Inflammatory macrophage (primary cell): ENCODE results near the gene MYO1D.
"Not testable (repeated sequence)": the region's sequence is repeated elsewhere in the genome, so short reads cannot be mapped to it uniquely, and the experiment has no call there.

ENCODE experiments used
- DNase-seq, 2 donors: peaks; one replicate each; pipeline ENCODE4 v3.0.0-alpha.2; 2020 to 2022

MYO1D gene

GRCh38 chr17:32660496-32660985 lies 216.4 kb downstream of the MYO1D start:
- no peak for DNase-seq

GRCh38 chr17:32659419-32659842 lies 217.5 kb downstream of the MYO1D start:
- DNase-seq = peak; percentile 61 to 62

DNA sequence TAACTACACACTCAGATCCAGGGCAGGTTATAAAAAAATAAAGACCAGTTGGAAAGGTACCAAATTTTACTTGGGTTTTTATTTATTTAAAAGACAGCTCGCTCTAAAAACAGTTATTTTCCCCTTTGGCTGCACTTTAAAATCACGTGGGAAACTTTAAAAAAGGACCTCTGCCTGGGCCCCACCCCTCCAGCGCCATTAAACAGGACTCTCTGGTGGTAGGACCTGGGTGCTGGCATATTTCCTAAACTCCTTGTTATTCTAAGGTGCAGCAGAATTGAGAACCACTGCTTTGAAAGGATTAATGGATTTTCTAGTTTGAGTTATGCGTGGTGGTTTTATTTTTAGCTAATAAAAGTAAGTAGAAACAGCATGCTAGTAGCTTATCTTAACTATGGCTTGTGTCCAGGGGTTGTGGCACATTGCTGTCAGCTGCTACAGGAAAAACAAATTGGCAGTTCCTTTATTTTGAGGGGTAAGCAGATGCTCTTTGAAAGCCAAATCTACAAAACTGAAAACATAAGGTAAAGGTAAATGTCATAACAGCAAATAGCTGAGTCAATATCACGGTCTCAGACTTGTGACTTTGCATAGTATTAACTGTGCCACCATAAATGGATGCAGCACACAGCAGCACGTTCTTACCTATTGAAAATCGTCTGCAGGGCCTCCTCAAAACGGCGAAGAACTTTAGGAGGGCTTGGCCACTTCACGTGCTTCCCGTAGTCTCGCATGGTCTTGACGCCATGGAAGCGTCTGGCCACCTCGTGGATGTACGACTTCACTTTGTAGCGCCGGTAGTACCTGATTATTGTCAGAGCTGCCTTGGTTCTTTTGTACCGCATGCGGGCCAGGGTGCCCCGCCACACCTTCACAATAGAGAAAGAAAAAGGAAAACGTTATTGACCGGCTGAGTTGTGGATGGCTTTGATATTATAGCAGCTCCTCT lies 218.2 kb downstream of the MYO1D start:
- no peak for DNase-seq

- DNase-seq = no peak
Observed at GRCh38 chr17:32656886-32657285, 220.0 kb downstream of the MYO1D start.

- peak; percentile 20 to 29 for DNase-seq
Observed at GRCh38 chr17:32654324-32654723, 222.6 kb downstream of the MYO1D start.

GRCh38 chr17:32651084-32651483 lies 225.8 kb downstream of the MYO1D start:
- DNase-seq = no peak

GRCh38 chr17:32648450-32648849 lies 228.5 kb downstream of the MYO1D start:
- DNase-seq = no peak

DNA sequence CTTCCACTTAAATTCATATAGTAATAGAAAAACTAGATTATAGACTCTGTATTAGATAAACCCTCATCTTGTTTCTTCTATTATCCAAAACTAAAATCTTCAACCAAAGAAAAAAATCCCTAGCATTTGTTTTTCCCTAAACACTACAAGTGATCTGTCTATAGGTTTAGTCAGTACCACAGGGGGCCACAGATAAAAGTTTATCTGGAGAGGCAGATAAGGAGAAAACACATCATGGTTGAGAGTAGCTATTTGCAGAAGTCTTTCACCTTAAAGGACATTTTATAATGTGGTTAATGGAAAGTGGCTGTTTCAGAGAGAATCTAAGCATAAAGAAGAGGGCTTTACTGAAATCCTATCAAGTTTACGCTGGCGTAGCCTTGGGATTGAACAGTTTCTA lies 230.0 kb downstream of the MYO1D start:
- no peak for DNase-seq

- DNase-seq = not testable (repeated sequence)
Observed at GRCh38 chr17:32641514-32641913, 235.4 kb downstream of the MYO1D start.

DNA sequence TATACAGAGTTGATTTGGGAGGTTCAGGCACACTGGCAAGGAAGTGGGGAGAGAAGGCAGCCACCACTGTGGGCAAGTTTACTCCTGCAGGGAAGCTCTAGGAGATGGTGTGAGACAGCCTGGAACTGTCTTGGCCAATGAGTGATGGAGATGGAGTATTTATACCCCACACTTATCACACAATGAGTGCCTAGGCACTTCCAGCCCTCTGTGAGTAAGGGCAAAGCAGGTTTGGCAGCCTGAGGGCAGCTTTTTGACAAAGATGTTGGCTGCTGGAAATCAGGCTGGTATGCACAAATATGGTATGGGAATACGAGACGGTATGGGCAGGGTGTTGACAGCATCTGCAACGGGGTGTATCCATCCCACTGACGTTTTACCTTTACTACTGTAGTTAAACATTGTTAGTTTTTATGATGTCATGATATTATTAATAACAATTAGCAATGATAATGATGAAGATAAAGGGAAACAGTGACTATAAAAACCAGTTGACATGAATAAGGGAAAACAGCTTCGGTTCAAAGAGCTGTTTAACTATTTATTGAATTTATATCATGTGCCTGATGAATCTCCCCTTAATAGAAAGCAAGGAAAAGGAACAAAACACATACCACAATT lies 240.2 kb downstream of the MYO1D start:
- no peak for DNase-seq

DNA sequence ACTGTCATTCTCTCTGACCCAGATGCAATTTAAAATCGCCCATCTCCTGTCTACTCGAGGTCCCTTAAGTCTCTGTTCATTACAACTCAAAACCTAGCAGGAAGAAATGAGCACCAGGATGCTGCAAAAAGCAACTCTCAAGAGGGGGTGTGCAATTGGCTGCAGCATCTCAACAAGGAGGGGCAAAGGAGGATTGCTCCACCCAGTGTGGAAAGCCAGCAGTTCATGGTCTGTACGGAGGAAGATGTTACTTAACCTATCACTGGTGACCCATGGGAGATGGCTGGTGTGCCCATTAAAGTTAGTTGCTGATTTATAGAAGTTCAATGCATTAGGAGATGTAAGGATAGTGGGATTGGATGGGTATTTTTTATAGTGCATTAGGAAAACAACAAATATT lies 242.8 kb downstream of the MYO1D start:
- DNase-seq = no peak

- no peak for DNase-seq
Observed at GRCh38 chr17:32631341-32632096, 245.4 kb downstream of the MYO1D start.

DNA sequence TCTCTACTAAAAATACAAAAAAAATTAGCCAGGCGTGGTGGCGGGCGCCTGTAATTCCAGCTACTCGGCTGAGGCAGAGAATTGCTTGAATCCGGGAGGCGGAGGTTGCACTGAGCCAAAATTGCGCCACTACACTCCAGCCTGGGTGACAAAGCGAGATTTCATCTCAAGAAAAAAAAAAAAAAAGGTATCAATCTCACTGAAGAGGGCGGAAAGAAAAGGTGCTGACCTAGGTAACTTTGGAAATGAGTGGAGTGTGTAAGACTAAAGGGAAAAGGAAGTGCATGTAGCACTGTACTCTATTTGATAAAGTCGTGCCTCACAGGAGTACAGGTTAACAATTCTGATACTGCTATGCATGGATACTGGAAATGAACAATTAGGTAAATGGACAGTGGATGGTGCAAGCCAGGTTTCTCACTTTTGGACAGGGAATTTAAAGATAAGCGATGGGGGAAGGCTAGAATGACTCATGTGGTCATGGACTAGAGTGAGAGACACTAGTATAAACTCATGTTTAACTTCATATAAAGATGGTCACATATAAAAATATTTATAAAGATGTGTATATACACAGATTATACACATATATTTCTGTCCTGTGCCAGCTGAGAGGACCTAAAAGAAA lies 247.2 kb downstream of the MYO1D start:
- DNase-seq = no peak

- DNase-seq = no peak
Observed at GRCh38 chr17:32628271-32629044, 248.5 kb downstream of the MYO1D start.

DNA sequence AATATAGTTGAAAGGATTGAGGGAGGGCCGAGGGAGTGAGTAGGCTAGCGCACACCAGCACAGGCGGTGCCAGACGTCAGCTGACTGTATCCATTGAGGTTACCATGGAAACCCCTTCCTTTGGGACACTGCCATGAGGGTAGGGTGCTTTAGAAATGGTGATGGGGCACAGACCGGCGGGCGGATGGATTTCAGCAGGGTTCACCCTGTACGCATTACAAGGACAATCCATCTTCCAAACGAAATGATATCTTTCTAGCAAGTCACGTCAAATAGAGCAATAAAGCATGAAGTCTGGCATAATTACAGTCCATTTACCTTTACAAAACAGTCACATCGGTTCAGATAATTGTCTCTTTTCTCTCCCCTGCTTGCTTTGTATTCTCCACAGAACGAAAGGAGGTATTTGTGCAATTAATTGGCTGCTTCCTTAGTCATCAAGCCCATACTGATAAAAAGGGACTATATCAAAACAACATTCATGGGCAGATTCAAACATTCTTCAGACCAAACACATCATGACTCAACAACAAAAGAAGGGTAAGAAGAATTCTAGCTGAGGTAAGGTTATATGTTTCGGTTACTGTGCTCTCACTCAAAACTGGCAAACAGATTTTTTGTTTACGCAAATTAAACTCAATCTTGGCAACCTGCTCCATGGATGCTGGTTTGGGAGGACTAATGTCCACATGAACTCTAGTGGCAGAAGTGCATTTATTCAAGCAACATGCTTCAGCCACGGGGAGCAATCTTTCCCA lies 249.5 kb downstream of the MYO1D start:
- no peak for DNase-seq

GRCh38 chr17:32626379-32626791 lies 250.5 kb downstream of the MYO1D start:
- no peak for DNase-seq

GRCh38 chr17:32625971-32626370 lies 251.0 kb downstream of the MYO1D start:
- DNase-seq = no peak

GRCh38 chr17:32623196-32623595 lies 253.7 kb downstream of the MYO1D start:
- no peak for DNase-seq

DNA sequence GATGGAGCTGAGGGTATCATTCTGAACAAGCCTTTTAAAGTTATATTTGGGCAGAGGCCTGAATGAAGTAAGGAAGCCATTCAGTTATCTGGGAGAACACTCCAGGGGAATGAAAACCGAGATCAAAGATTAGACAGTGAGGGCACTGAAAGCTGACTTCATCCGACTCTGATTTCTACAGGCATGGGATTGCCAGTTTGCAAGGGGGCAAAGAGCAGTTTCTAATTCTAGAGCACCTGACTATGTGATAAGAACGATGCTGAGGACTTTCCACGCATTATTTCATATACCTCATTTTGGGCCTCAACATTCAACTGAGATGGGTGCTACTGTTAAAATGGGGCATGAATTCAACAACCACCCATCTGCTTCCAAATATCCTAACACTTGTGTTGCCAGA lies 254.4 kb downstream of the MYO1D start:
- no peak for DNase-seq

DNA sequence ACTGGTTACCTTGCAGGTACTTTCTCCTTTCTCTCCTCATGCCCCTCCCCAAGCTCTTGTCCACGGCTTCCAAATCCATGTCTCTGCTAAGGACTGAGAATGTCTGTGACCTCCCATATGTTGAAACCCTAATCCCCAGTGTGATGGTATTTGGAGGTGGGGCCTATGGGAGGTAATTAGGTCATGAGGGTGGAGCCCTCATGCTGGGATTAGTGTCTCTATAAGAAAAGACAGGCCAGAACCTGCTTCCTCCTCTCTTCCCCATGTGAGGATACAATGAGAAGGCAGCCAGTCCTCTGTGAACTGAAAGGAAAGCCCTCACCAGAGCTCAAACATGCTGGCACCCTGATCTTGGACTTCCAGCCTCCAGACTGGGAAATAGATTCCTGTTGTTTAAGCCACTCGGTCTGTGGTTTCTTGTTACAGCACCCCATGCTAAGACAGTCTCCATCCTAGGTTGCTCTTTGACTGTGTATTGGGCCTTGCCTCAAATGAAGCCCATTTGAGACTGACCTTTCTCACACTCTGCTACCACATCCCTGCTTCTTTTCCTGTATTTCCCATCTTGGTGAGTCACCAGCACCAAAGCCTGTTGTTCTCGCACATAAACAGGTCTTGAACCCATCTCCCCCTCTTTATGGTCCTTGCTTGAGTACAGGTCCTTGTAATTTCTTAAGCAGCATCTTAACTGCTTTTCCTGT lies 255.2 kb downstream of the MYO1D start:
- DNase-seq = no peak
